ENCODE measurements around the gene RIT2.

RIT2 gene

DNA sequence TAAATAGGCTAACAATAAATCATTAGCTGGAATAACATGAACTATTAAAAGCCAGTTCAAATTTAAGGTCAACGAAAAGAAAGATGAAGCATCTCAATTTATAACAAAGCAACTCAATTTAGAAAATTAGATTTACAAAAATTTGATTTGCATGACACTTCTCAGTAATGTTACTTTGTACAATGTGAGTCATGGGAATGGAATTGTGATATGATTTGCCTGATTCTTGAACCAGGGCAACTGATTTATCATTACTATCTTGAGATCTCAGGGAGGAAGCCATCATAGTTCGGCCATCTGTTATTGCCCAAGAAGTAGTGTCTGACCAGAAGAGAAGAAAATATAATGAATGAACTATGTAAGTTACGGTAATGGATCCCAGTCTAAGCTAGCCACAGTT is 193.1 kb downstream of the RIT2 start:
- ATAC-seq = peak; percentile 46
- TF ChIP-seq TCF4 (CRISPR knock-in tag; IDR thresholded peaks at IDR 0.05; ENCODE audit: borderline replicate concordance) (peak; percentile 90), TOX (CRISPR knock-in tag; IDR thresholded peaks at IDR 0.05; ENCODE audit: borderline replicate concordance) (peak; percentile 78; the same call in 1 of the 2 replicates), GLIS3 (CRISPR knock-in tag; IDR thresholded peaks at IDR 0.05) (peak; percentile 95), TSHZ2 (CRISPR knock-in tag; IDR thresholded peaks at IDR 0.05) (peak; percentile 86), ISL1 (CRISPR knock-in tag; IDR thresholded peaks at IDR 0.05) (peak; percentile 100), RARB (CRISPR knock-in tag; IDR thresholded peaks at IDR 0.05) (no peak), SNAI2 (CRISPR knock-in tag; IDR thresholded peaks at IDR 0.05) (peak; percentile 95), PATZ1 (CRISPR knock-in tag; IDR thresholded peaks at IDR 0.05; ENCODE audit: borderline replicate concordance) (peak; percentile 93), BACH2 (CRISPR knock-in tag; IDR thresholded peaks at IDR 0.05; ENCODE audit: borderline replicate concordance) (no peak), ZNF565 (CRISPR knock-in tag; conservative IDR thresholded peaks at IDR 0.05; ENCODE audit: low read depth) (no peak), ZC3H10 (CRISPR knock-in tag; IDR thresholded peaks at IDR 0.05) (no peak), OSR1 (CRISPR knock-in tag; IDR thresholded peaks at IDR 0.05) (no peak), ZFP3 (CRISPR knock-in tag; IDR thresholded peaks at IDR 0.05) (peak; percentile 35; the same call in 1 of the 2 replicates), ARNTL (CRISPR knock-in tag; IDR thresholded peaks at IDR 0.05; ENCODE audit: borderline replicate concordance, low read depth) (no peak), ZNF70 (CRISPR knock-in tag; IDR thresholded peaks at IDR 0.05) (no peak), CSRNP3 (CRISPR knock-in tag; IDR thresholded peaks at IDR 0.05) (peak; percentile 94), ZFP30 (CRISPR knock-in tag; IDR thresholded peaks at IDR 0.05) (no peak), POU6F1 (CRISPR knock-in tag; IDR thresholded peaks at IDR 0.05; ENCODE audit: borderline replicate concordance, low read depth) (no peak), ESRRG (CRISPR knock-in tag; IDR thresholded peaks at IDR 0.05) (peak; percentile 48; the same call in 1 of the 2 replicates), CREB5 (CRISPR knock-in tag; IDR thresholded peaks at IDR 0.05; ENCODE audit: low read depth) (peak; percentile 99), PPARA (CRISPR knock-in tag; IDR thresholded peaks at IDR 0.05; ENCODE audit: borderline replicate concordance) (0 out of 2 replicates have a peak, but pooled peaks have one; percentile 25), ZNF8 (CRISPR knock-in tag; IDR thresholded peaks at IDR 0.05) (peak; percentile 64; the same call in 1 of the 2 replicates), CSDC2 (CRISPR knock-in tag; IDR thresholded peaks at IDR 0.05) (peak; percentile 43; the same call in 1 of the 2 replicates)

DNA sequence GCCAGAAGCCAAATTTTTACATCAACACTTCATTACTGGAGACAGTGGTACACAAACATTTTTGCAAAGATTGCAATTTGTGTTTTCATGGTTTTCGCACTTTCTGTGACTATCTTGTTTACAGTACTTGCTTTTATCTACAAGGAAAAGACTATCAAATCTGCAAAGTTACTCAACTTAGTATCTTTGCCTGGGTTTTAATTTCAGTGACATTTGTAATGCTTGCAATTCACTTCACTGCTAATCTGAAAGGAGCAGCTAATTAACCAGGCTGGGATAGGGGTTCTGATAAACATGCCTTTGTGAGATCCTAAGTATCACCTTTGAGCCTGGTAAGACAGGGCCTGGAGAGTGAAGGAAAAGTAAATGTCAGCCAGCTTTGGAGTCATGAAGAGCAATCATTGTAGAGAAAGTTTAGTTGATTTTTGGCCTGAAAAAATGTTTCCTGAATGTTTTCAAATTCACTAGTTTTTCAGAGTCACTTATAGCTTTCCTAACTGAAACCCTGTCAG is 194.2 kb downstream of the RIT2 start:
- no peak for ATAC-seq
- TF ChIP-seq ARNTL (CRISPR knock-in tag; IDR thresholded peaks at IDR 0.05; ENCODE audit: borderline replicate concordance, low read depth) (no peak), ESRRG (CRISPR knock-in tag; IDR thresholded peaks at IDR 0.05) (no peak), GLIS3 (CRISPR knock-in tag; IDR thresholded peaks at IDR 0.05) (no peak), BACH2 (CRISPR knock-in tag; IDR thresholded peaks at IDR 0.05; ENCODE audit: borderline replicate concordance) (no peak), ZFP3 (CRISPR knock-in tag; IDR thresholded peaks at IDR 0.05) (no peak), RARB (CRISPR knock-in tag; IDR thresholded peaks at IDR 0.05) (no peak), POU6F1 (CRISPR knock-in tag; IDR thresholded peaks at IDR 0.05; ENCODE audit: borderline replicate concordance, low read depth) (no peak), PATZ1 (CRISPR knock-in tag; IDR thresholded peaks at IDR 0.05; ENCODE audit: borderline replicate concordance) (no peak), OSR1 (CRISPR knock-in tag; IDR thresholded peaks at IDR 0.05) (no peak), ZNF70 (CRISPR knock-in tag; IDR thresholded peaks at IDR 0.05) (no peak), SNAI2 (CRISPR knock-in tag; IDR thresholded peaks at IDR 0.05) (no peak), ZNF8 (CRISPR knock-in tag; IDR thresholded peaks at IDR 0.05) (no peak), CSDC2 (CRISPR knock-in tag; IDR thresholded peaks at IDR 0.05) (no peak), CSRNP3 (CRISPR knock-in tag; IDR thresholded peaks at IDR 0.05) (no peak)

Measured in SK-N-SH treated with all-trans-retinoic acid at 6 μM for 48 hours (cell line).